Stimulated activated CD8-positive, alpha-beta memory T cell treated with anti-CD3 and anti-CD28 coated beads, Interleukin-15, amount 100 ng/mL, for 1 hour (primary cell): Measurements from ENCODE around the gene KLHL26.

Experiments used
- DNase-seq: peaks from one replicate; pipeline ENCODE4 v3.0.0-alpha.2; 2020; ENCODE audit warnings: low read depth

Gene KLHL26

GRCh38 chr19:18648973-18649315 is 12.1 kb downstream of the KLHL26 start:
- DNase-seq = no peak

GRCh38 chr19:18649371-18650020 is 12.7 kb downstream of the KLHL26 start:
- no peak for DNase-seq

GRCh38 chr19:18650021-18650390 is 13.2 kb downstream of the KLHL26 start:
- DNase-seq = no peak

GRCh38 chr19:18650468-18651041 is 13.7 kb downstream of the KLHL26 start:
- no peak for DNase-seq

GRCh38 chr19:18651300-18651699 is 14.5 kb downstream of the KLHL26 start:
- no peak for DNase-seq

GRCh38 chr19:18651733-18652132 is 14.9 kb downstream of the KLHL26 start:
- no peak for DNase-seq

- DNase-seq = no peak
Measured at GRCh38 chr19:18653853-18654252, 17.0 kb downstream of the KLHL26 start.

- DNase-seq = no peak
Measured at GRCh38 chr19:18654469-18654868, 17.6 kb downstream of the KLHL26 start.

GRCh38 chr19:18655173-18655844 is 18.5 kb downstream of the KLHL26 start:
- DNase-seq = no peak

- no peak for DNase-seq
Measured at GRCh38 chr19:18656337-18657086, 19.7 kb downstream of the KLHL26 start.

GRCh38 chr19:18657590-18658365 is 20.9 kb downstream of the KLHL26 start:
- DNase-seq = no peak

GRCh38 chr19:18658366-18658855 is 21.6 kb downstream of the KLHL26 start:
- no peak for DNase-seq

- no peak for DNase-seq
Measured at GRCh38 chr19:18659281-18660050, 22.6 kb downstream of the KLHL26 start.

- DNase-seq = no peak
Measured at GRCh38 chr19:18660051-18660910, 23.5 kb downstream of the KLHL26 start.

GRCh38 chr19:18660939-18661670 is 24.3 kb downstream of the KLHL26 start:
- no peak for DNase-seq

GRCh38 chr19:18662972-18663732 is 26.3 kb downstream of the KLHL26 start:
- DNase-seq = no peak

GRCh38 chr19:18663940-18664530 is 27.2 kb downstream of the KLHL26 start:
- no peak for DNase-seq

- DNase-seq = no peak
Measured at GRCh38 chr19:18665771-18666202, 29.0 kb downstream of the KLHL26 start.
